Cortex of kidney (tissue), 1 donor: ENCODE data around the gene CSH2.
"Not testable (repeated sequence)": the region's sequence is repeated elsewhere in the genome, so short reads cannot be mapped to it uniquely, and the experiment has no call there.

ENCODE experiments used
- DNase-seq: peaks from one replicate; lab custom pipeline; 2025; lab: John Stamatoyannopoulos, UW

CSH2 gene

GRCh38 chr17:63855185-63855584, 18.3 kb downstream of the CSH2 start:
- DNase-seq, result no peak

GRCh38 chr17:63854709-63855108, 18.8 kb downstream of the CSH2 start:
- DNase-seq, result no peak

GRCh38 chr17:63853260-63853659, 20.2 kb downstream of the CSH2 start:
- DNase-seq, result no peak

- DNase-seq, result no peak
Observed at GRCh38 chr17:63850401-63850800, 23.1 kb downstream of the CSH2 start.

GRCh38 chr17:63848834-63849689, 24.4 kb downstream of the CSH2 start:
- no peak for DNase-seq

GRCh38 chr17:63847525-63848249, 25.8 kb downstream of the CSH2 start:
- no peak for DNase-seq

GRCh38 chr17:63845509-63845908, 28.0 kb downstream of the CSH2 start:
- DNase-seq, result no peak

- DNase-seq, result no peak
Observed at GRCh38 chr17:63843910-63844677, 29.4 kb downstream of the CSH2 start.

- not testable (repeated sequence) for DNase-seq
Observed at GRCh38 chr17:63843387-63843888, 30.0 kb downstream of the CSH2 start.

- DNase-seq, result peak; percentile 98
Observed at GRCh38 chr17:63842540-63843386, 30.7 kb downstream of the CSH2 start, which contains the start of gene SMARCD2. Gene SMARCD2, minus strand, starts transcription at chr17:63842685. Its CDS starts 11 bp downstream, at chr17:63842674.

- no peak for DNase-seq
Observed at GRCh38 chr17:63842173-63842539, 31.3 kb downstream of the CSH2 start.

GRCh38 chr17:63841350-63842172, 31.9 kb downstream of the CSH2 start:
- DNase-seq, result no peak

- DNase-seq, result no peak
Observed at GRCh38 chr17:63840591-63841349, 32.7 kb downstream of the CSH2 start.

- DNase-seq, result no peak
Observed at GRCh38 chr17:63838631-63839171, 34.8 kb downstream of the CSH2 start.

- DNase-seq, result no peak
Observed at GRCh38 chr17:63837962-63838600, 35.4 kb downstream of the CSH2 start.

GRCh38 chr17:63837480-63837879, 36.0 kb downstream of the CSH2 start:
- no peak for DNase-seq

- no peak for DNase-seq
Observed at GRCh38 chr17:63836811-63837210, 36.7 kb downstream of the CSH2 start.

GRCh38 chr17:63835167-63835720, 38.2 kb downstream of the CSH2 start:
- DNase-seq, result no peak
